CD4-positive, alpha-beta T cell treated with Interferon alpha-2 for 1 hour (primary cell): Measurements from ENCODE around the gene RSPH9.
"Not testable (repeated sequence)": the region's sequence is repeated elsewhere in the genome, so short reads cannot be mapped to it uniquely, and the experiment has no call there.

Experiments used
- DNase-seq, 2 donors: peaks; one replicate each; pipeline ENCODE4 v3.0.0-alpha.2; 2020 to 2022

Gene RSPH9

GRCh38 chr6:43689421-43689820 lies 44.6 kb downstream of the RSPH9 start:
- no peak for DNase-seq

- DNase-seq: no peak
Observed at GRCh38 chr6:43695215-43695966, 50.6 kb downstream of the RSPH9 start.

- no peak for DNase-seq
Observed at GRCh38 chr6:43695967-43696291, 51.1 kb downstream of the RSPH9 start.

- DNase-seq: no peak
Observed at GRCh38 chr6:43697421-43697820, 52.6 kb downstream of the RSPH9 start.

GRCh38 chr6:43698584-43699349 lies 53.9 kb downstream of the RSPH9 start:
- no peak for DNase-seq

GRCh38 chr6:43699564-43700186 lies 54.8 kb downstream of the RSPH9 start:
- no peak for DNase-seq

- not testable (repeated sequence) for DNase-seq
Observed at GRCh38 chr6:43700939-43701560, 56.2 kb downstream of the RSPH9 start.

GRCh38 chr6:43702171-43702533 lies 57.3 kb downstream of the RSPH9 start:
- DNase-seq: no peak

- peak; percentile 20 to 64 for DNase-seq
Observed at GRCh38 chr6:43702534-43703440, 58.0 kb downstream of the RSPH9 start.

GRCh38 chr6:43703512-43704429 lies 58.9 kb downstream of the RSPH9 start:
- DNase-seq: peak in 1 of 2 donors; percentile 22

- peak in 1 of 2 donors; percentile 12 for DNase-seq
Observed at GRCh38 chr6:43705996-43706395, 61.2 kb downstream of the RSPH9 start.

GRCh38 chr6:43706788-43707187 lies 62.0 kb downstream of the RSPH9 start:
- DNase-seq: no peak

- no peak for DNase-seq
Observed at GRCh38 chr6:43707269-43707668, 62.4 kb downstream of the RSPH9 start.

GRCh38 chr6:43707767-43708166 lies 62.9 kb downstream of the RSPH9 start:
- no peak for DNase-seq

- peak in 1 of 2 donors; percentile 14 for DNase-seq
Observed at GRCh38 chr6:43708860-43709653, 64.2 kb downstream of the RSPH9 start.

- DNase-seq: no peak
Observed at GRCh38 chr6:43709654-43710303, 64.9 kb downstream of the RSPH9 start.

GRCh38 chr6:43710576-43710975 lies 65.7 kb downstream of the RSPH9 start:
- no peak for DNase-seq

GRCh38 chr6:43712579-43712978 lies 67.7 kb downstream of the RSPH9 start:
- DNase-seq: no peak

- no peak for DNase-seq
Observed at GRCh38 chr6:43713643-43714310, 68.9 kb downstream of the RSPH9 start.
